K562 (cell line): Measurements from ENCODE around the gene NR3C2. TPM values are rescaled to one million over a fixed set of nuclear protein-coding genes. Genes with fewer than 3 reads are reported as not detected.

Experiments used
- AFF1 ChIP-seq, 2 experiments: fragments of 450-650 bp; IDR thresholded peaks; 2 replicates each; pipeline ENCODE4 v1.6.1; 2018; ENCODE audit warnings: mild to moderate bottlenecking in 2 of 2, low read depth in 1 of 2; ENCODE audit not compliant: partially characterized antibody in 2 of 2
- HCFC1 ChIP-seq: IDR thresholded peaks from 2 replicates; pipeline ENCODE4 v1.6.1; 2012; ENCODE audit warnings: low read depth, low read length, improper control_type of control experiment
- MITF ChIP-seq: IDR thresholded peaks from 2 replicates; pipeline ENCODE4 v1.6.1; 2014; ENCODE audit warnings: antibody characterized with exemption
- SIX5 ChIP-seq, 2 experiments: IDR thresholded peaks; 2 replicates each; pipeline ENCODE4 v1.6.1; 2011; ENCODE audit warnings: low read length in 2 of 2, borderline replicate concordance in 1 of 2, low read depth in 1 of 2, mild to moderate bottlenecking in 1 of 2, moderate library complexity in 1 of 2; ENCODE audit not compliant: insufficient read depth in 1 of 2
- XRCC4 ChIP-seq: IDR thresholded peaks from one replicate; pipeline ENCODE4 v1.6.1; 2011; ENCODE audit not compliant: insufficient read depth, insufficient read length; ENCODE audit errors: extremely low read depth
- ZBTB34 ChIP-seq: fragments of 250-450 bp; sonication (Bioruptor Pico); IDR thresholded peaks from 2 replicates; pipeline ENCODE4 v1.8.0; 2021; ENCODE audit warnings: mild to moderate bottlenecking, moderate library complexity
- ZNF354B ChIP-seq: fragments of 250-450 bp; sonication (Bioruptor Pico); IDR thresholded peaks from 2 replicates; pipeline ENCODE4 v1.4.0; 2020
- polyA plus RNA-seq, 8 experiments: library from polyadenylated mRNA; depleted of rRNA in 4 of 8; stranded (reverse) in 5 of 8; unstranded in 3 of 8; fragments of >200 nt; fragmentation: Nextera tagmentation in 2 of 8; fragmentation: Illumina TruSeq in 1 of 8; extraction: Ambion mirVana in 2 of 8; extraction: Trizol in 1 of 8; gene quantifications; 2 replicates each; pipeline versions ENCODE4 v1.2.1 to v1.2.3, GENCODE V29; 2011 to 2014; ENCODE audit warnings: inconsistent platforms in 1 of 8, missing spikeins in 1 of 8
- total RNA-seq, 7 experiments: library from RNA; depleted of rRNA in 6 of 7; stranded (reverse); fragments of >200 nt in 6 of 7; fragmentation: Illumina TruSeq in 2 of 7; extraction: Trizol in 2 of 7; gene quantifications; 2 replicates each; pipeline versions ENCODE4 v1.2.1 to v1.2.3, GENCODE V29; 2011 to 2021; ENCODE audit warnings: low replicate concordance in 1 of 7

Gene NR3C2
- total and polyA plus RNA-seq, 9 of the 15 experiments (the other 6 are each of a cell fraction or from before 2014, with no cell fraction given) = 0.01 to 0.28 (median 0.16) TPM; not detected in 2

GRCh38 chr4:148203056-148203898 lies 238.9 kb downstream of the NR3C2 start (continued):
- TF ChIP-seq SIX5 (IDR thresholded peaks at IDR 0.05; ENCODE audit: borderline replicate concordance in 1 of 2, insufficient read depth in 1 of 2, low read depth in 1 of 2, low read length in 2 of 2) (no peak), XRCC4 (no peak), ZBTB34 (no peak), AFF1 (IDR thresholded peaks at IDR 0.05; ENCODE audit: low read depth in 1 of 2, partially characterized antibody in 2 of 2) (no peak), ZNF354B (CRISPR knock-in tag) (no peak), HCFC1 (no peak), MITF (no peak)
